GM18517 (cell line): Measurements from ENCODE around the gene AJAP1.

Source experiments
- ATAC-seq: cut with Tn5 transposase; IDR thresholded peaks from one replicate; pipeline ENCODE4 v1.9.1; 2021; ENCODE audit warnings: mild to moderate bottlenecking, moderate library complexity; ENCODE audit not compliant: unreplicated experiment

AJAP1 gene

DNA sequence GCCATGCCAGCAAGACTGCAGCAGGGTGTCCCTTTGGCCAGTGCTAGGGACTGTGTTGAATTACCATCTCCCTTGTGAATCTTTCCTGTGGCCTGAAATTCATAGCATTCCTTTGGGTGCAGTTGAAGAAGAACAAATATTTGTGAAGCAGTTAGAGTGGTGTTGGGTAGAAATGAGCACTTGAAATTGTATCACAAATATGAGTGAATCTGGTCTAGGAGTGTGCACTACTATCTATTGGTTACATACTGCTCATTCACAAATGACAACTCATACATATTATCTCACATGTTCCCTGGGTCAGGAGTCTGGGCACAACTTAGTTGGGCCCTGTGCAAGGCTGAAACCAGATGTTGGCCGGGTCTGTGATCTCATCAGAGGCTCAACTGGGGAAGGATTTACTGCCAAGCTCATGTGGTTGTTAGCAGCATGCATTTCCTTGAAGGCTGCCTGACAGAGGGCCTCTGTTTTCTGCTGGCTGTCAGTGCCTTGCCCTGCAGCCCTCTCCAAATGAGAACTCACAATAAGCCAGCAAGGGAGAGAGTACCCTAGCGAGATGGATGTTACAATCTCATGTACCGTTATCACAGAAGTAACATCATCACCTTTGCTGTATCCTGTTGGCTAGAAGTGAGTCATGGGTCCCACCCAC lies 23.8 kb downstream of the AJAP1 start:
- ATAC-seq: no peak

DNA sequence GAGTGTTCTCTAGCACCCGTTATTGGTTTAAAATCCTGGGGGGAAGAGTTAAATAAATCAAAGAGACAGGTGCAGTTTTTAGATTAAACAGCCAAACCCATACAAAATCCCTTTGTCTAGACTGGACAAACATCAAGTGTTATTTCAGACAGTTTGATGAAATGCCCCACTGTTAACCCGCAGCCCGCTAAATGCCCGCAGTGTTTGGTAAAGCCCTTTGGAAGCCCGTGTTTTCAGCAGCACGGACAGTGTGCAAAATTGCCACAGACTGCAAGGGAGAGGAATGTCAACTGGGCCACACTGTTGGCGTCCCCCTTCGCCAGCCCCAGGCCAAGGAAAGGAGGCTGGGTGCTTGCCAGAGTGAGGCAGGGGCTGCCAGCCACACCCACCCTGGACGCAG lies 26.6 kb downstream of the AJAP1 start:
- ATAC-seq: no peak

GRCh38 chr1:4682607-4683220 lies 28.3 kb downstream of the AJAP1 start:
- ATAC-seq: no peak

DNA sequence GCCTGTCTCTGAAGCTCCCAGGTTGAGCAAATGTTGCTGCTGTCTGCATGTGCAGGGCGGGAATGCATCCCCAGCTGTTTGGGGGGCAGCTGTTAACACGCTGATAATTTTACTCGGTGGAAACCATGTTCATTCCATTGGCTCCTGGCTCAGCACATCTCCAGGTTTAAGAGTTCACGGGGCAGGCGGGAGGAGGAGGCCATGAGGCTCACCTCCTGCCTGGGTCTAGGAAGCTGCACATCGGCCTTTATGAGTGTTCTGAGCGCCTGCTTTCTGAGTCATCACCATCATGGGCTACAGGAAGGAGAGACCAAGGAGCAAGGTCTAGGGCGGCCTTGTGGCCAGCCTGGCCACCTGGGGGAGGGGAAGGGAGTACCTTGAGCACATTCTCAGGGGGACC lies 29.7 kb downstream of the AJAP1 start:
- ATAC-seq: no peak

DNA sequence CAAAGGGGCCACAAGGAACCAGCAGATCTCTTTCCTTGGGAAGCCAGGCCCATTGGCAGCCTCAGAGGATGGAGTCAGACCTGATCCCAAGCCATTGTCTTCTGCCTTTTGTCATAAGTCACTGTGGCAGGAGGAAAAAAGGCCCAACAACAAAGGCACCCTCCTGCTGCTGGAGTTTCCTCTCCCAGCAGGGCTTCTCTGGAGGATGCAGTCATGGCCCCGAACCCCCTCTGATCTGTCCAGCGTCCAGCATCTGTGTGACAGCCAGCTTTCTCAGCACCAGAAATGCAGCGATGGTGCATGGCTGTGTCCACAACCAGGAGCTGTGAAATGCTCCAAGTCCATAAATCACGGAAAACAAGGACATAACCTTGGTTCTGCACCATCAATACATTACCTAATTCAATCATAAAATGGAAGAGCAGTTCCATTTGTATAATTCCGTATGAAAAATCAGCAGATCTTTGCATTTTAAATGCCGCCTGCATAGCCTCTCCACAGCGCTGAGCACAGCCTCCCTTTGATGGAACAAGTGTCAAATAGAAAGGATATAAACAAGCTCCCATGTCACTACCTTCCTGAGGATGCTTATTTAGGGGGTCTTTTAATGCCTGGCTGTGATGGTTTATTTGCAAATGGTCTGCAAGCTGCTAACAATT lies 30.6 kb downstream of the AJAP1 start:
- ATAC-seq: no peak

DNA sequence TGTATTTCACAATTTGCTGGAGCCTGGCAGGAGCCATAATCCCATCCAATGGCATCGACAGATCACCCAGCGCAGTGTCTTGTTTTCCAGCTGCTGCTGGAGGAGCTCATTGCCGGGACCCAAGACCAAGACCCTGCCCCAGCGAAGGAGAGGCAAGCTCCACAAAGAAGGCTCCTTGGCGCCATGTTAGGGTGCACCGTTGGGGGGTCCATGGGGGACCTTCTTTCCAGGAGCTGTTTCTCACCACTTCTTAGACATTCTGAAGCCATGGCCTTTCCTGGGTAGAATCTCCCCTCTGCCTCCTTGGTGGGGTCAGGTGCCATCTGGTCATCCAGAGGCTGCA lies 31.1 kb downstream of the AJAP1 start:
- ATAC-seq: no peak

DNA sequence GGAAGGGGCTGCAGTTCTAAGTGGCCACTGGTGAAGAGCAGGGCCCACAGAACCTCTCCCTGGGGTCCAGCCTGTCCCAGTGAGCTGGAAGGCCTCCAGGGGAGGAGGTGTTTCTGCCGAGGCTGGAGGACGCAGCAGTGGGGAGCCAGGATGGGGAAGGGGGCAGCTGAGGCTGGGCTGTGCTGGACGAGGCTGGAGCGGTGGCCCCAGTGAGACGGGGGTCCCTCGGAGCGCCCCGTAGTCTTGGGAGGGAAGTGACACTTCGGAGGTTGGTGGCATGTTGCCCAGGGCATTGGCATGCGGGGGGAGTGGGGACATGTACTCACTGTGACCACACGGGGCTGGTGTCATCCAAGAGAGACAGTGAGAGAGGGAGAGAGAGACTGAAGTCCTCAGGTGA lies 33.5 kb downstream of the AJAP1 start:
- ATAC-seq: no peak

GRCh38 chr1:4689271-4689935 lies 35.0 kb downstream of the AJAP1 start:
- no peak for ATAC-seq

GRCh38 chr1:4689941-4690635 lies 35.7 kb downstream of the AJAP1 start:
- no peak for ATAC-seq

- ATAC-seq: no peak
Observed at GRCh38 chr1:4690951-4691675, 36.7 kb downstream of the AJAP1 start.

DNA sequence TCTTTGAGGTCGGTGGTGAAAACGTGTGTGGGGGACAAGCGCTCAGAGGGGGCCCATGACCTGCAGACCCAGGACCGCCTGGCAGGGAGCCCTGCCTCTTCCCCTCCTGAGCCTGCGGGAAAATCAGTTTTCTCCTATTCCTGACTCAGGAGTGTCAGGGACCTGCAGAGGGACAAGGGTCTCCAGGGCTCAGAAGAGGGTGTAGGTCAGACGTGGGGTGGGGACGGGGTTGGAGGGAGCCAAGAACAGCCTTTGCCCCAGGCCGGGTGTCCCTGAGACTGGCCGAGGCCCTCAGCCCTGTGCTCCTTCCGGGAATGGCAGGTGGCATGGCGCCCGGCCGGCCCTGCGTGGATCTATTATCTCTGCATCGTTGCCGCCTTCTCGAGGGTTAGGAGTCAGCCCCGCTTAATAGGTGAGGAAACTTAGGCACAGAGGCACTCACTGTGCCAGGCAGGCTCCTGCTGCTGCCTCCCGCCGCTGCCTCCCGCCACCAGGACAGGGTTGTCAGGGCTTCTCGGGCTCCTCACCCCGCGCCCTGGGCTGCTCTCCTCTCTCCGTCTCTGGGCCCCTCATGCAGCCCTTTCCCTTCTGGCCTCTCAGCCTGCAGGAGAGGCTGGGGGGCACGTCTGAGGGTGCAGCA lies 37.5 kb downstream of the AJAP1 start:
- no peak for ATAC-seq

GRCh38 chr1:4692437-4692836 lies 38.0 kb downstream of the AJAP1 start:
- no peak for ATAC-seq

GRCh38 chr1:4693331-4693730 lies 38.9 kb downstream of the AJAP1 start:
- no peak for ATAC-seq

DNA sequence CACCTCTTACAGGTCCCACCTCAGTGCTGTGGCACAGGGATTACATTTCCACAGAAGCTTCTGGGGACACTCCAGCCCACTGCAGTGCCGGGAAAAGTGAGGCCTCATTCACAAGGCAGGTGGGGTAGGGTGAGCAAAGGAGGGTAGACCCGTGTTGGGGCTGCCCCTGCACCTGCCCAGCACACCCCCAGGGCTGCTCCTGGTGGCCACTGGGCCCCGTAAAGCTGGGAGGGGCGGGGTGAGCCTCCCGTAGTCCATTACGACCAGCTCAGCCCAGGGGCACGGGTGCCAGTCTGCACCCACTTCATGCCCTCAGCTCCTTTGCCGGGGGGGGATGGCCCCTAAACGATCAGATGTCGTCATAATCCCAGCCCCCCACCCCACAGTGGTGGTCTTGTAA lies 39.5 kb downstream of the AJAP1 start:
- ATAC-seq: no peak

- no peak for ATAC-seq
Observed at GRCh38 chr1:4694492-4694891, 40.1 kb downstream of the AJAP1 start.

- ATAC-seq: no peak
Observed at GRCh38 chr1:4695241-4695640, 40.8 kb downstream of the AJAP1 start.

- no peak for ATAC-seq
Observed at GRCh38 chr1:4696161-4696745, 41.8 kb downstream of the AJAP1 start.

DNA sequence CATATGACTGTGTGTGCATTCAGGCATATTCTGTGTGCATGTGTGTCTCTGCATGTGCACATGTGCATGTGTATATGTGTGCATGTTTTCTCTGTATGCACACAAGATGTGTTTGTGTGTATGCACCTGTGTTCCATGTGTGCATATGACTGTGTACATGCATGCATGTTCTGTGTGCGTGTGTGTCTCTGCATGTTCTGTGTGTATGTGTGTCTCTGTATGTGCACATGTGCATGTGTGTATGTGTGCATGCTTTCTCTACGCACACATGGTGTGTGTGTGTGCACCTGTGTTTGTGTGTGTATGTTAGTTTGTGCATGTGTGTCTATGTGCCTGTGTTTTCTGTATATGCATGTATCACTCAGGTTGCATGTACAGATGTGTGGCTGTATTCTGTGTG lies 42.3 kb downstream of the AJAP1 start:
- no peak for ATAC-seq

DNA sequence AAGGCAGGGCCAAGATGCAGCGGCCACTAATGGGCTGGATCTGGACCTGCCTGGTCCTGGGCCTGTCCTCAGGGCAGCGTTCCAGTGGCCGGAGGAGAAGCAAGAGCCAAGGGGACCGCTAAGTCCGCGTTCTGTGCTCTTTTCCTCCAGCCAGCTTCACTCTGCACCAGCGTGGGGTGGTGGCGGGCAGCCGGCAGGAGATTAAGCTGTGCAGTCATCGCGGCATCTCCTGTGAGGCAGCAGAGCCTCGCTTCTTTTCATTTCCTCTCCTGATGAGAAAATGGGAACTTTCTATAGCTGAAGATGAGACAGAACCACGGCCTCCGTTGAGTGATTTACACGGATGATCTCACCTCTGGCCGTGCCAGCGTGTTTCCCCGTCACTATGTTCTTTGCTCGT lies 43.4 kb downstream of the AJAP1 start:
- no peak for ATAC-seq

- no peak for ATAC-seq
Observed at GRCh38 chr1:4698911-4699310, 44.5 kb downstream of the AJAP1 start.
